Measurements from ENCODE around the gene WNT5A.
"Not testable (repeated sequence)": the region's sequence is repeated elsewhere in the genome, so short reads cannot be mapped to it uniquely, and the experiment has no call there.

Gene WNT5A

GRCh38 chr3:55505102-55505501, 18.0 kb upstream of the WNT5A start:
- not testable (repeated sequence) for DNase-seq

DNA sequence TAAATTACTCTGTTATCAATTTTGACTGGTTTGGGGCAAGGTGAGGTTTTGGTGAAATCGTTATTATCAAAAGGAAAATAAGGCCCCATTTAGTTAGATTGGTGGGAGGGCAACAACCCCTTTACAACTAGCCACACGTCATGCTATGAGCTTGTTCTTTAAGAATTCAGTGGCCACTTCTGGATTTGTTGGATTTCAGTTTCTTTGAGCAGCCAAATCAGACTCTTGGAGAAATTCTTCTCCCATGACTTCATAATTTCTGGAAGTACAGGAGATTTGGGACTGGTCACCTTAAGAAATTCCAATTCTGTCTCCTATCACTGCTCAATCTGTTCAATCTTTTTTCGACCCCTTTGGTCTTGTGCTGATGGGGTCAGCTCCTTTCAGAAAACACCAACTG, 14.8 kb upstream of the WNT5A start:
- DNase-seq = no peak

- DNase-seq = no peak
These were observed 13.6 kb upstream of the WNT5A start for GRCh38 chr3:55500555-55501330.

GRCh38 chr3:55498520-55498919, 11.4 kb upstream of the WNT5A start:
- no peak for DNase-seq

DNA sequence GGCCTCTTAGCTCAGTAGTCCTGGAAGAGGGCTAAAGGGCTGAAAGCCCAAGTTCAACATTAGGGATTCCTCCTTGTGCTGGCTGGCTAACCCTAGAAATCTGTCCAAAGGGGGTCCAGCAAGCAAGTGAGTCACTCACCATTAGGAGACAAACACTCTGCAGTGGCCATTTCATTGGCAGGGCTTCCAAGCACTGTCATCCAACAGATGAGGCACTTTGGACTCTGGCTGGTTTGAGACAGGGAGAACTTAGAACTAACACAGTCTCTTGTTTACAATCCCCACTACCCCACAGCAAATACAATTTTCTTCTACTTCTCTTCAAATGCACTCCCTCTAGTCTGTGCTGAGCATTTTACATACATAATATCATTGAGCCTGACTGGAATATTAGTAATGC, 10.1 kb upstream of the WNT5A start:
- no peak for DNase-seq

GRCh38 chr3:55494976-55495375, 7.9 kb upstream of the WNT5A start:
- DNase-seq = no peak

DNA sequence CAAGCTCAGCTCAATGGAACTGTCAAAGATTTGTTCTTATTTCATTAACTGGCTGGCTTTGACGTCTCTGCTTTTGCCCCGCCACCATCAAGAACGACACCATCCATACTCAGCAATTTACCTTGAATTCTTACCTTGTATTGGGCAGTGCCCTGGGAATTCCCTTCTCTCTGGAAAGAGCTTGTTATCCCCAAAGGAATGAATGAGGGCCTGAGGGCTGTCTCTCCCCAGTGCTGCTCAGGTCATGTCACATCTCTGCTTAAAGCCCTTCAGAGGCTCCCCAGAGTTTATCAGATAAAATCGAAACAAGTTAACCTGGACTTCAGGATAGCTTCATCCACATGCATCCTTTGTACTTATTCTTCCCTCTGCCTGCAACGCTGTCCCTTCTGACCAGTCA, 5.9 kb upstream of the WNT5A start:
- no peak for DNase-seq

DNA sequence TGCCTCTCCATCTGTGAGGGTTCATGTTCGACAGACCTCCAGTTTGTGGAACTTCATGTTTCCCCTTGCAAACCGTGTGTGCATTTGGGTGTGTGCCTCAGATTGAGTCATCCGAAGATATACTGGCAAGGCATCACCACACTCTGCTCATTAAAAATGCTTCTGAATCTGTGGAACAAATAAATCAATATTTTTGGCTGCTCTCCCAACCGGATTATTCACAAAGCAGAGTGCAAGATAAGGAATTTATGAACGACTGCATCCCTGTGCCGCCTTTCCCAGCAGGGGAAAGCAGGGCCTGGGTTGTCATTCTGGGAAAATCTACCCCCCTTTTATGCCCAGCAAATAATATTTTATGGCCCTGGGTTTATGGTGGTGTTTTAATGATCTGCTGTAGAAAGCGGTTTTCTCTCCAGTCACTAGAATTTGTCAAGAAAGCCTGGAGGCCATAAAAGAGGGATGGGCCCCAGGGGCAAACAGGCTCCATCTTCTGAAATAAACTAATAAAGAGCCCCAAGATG, 4.2 kb upstream of the WNT5A start:
- DNase-seq = no peak

DNA sequence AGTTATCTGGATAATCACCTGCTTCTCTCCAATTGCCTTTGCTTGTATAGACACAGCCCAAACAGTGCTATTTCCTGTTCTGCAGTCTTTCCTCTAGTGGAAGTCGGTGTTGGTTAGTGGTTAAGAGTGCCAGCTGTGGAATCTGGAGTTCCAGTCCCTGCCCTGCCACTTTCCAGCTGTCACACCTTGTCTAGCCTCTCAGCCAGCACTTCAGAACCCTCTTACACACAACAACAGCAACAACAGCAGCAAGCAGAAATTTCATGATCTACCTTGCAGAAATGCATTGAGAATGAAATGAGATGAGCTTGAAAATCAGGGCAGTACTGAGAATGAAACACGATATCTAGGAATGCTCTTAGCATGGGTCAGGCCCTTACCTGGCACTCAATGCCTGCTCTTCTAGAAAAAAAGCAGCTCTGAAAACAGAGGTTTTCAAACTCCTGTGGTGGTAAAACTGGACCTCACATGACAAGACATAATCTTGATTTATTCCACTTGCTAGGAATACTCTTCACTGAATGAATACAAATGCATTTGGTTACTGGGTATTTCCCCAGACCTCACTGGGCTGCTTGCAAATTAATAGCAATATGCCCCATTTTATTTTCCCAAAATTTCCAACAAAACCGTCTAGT, 3.3 kb upstream of the WNT5A start:
- no peak for DNase-seq

- DNase-seq = no peak
These were observed 2.7 kb upstream of the WNT5A start for GRCh38 chr3:55489798-55490132.

DNA sequence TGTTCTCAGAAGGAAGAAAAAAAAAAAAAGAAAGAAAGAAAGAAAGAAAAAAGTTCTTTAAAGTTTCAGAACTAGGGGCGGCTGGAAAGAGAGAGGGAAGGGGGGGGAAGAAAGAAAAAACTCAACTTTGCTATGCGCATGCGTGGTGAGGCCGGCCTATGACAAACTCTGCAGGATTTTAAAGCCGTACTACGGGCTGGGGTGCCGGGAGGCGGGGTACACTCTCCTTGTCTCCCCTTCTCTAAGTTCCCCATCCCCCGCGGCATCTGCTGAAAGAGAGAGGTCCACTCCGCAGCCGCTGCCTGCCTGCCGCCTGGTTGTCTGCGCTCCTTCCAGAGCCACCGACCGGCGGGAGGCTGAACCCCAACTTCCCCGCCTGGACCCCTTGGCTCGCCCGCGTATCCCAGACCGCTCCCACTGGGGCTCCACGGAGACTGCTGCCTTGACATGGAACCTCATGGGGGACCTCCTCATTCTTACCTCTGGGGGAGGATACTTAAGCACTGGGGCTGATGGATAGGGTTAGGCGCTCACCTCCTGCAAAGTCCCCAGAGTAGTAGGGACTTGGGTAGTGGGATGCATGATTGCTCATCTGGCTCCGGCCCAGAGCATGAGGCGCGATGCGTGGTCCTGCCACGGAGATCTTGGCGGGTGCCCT, 1.4 kb upstream of the WNT5A start:
- DNase-seq = no peak

DNA sequence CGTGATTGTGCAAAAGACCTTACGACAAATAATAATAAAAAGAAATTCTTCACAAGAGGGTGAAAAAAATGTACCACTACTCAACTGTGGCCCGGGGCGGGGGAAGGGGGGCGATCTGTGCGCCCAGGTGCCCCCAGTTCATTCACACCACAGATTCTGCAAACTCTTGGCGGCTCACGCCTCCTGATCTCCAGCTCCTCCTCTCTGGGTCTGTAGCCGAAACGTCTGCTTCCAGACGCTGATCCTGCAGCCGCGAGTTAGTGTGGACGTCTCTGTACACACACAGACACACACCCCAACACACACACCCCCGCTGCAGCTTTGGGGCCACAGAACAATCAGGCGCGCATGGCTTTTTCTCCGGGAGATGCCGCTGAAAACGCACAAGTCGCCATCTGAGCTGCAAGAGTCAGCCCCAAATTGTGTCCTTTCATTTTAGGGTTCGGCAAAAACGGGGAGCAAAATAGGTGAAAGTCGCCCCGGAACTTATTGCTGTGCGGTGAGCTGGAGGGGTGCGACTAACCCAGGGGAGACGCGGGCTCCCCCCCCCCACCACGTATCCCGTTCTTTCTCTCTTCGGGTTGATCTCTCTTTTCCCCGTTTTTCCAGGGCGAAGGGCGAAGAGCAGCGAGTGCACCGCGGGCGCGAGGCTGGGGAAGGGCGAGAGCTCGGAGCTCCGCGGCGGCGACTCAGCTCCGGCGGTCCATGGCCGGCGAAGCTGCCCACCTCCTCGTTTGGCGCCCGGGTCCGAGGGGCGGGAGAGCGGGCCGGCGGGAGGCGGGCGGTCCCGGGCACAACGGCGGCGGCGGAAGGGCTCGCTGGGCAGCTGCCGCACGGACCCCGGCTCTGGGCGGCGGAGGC, 505 bp upstream of the WNT5A start:
- no peak for DNase-seq

GRCh38 chr3:55486101-55486856, 827 bp downstream of the WNT5A start:
- no peak for DNase-seq

GRCh38 chr3:55484801-55485791, 2.0 kb downstream of the WNT5A start:
- DNase-seq = no peak

DNA sequence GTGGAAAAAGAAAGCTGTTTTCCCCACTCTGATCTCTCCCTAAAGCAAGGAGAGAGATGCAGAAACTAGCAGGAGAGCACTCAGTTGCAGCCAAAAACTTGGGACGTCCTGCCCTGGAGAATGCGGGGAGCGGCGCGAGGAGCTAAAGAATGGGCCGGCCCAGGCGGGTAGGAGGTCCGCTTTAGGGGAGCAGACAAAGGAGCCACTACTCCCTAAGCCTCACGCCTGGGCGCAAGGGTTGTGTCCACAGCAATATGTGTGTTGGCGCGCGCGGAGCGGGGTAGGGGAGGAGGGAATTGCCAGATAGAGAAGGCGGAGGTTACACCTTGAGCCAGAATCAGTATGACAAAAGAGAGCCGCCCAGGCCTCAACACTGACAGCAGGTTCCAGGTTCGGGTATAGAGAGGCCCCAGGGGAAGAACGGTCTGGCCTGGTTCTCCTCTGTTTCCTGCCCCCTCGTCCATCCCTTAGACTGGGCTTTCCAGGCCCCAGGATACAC, 2.9 kb downstream of the WNT5A start:
- no peak for DNase-seq

DNA sequence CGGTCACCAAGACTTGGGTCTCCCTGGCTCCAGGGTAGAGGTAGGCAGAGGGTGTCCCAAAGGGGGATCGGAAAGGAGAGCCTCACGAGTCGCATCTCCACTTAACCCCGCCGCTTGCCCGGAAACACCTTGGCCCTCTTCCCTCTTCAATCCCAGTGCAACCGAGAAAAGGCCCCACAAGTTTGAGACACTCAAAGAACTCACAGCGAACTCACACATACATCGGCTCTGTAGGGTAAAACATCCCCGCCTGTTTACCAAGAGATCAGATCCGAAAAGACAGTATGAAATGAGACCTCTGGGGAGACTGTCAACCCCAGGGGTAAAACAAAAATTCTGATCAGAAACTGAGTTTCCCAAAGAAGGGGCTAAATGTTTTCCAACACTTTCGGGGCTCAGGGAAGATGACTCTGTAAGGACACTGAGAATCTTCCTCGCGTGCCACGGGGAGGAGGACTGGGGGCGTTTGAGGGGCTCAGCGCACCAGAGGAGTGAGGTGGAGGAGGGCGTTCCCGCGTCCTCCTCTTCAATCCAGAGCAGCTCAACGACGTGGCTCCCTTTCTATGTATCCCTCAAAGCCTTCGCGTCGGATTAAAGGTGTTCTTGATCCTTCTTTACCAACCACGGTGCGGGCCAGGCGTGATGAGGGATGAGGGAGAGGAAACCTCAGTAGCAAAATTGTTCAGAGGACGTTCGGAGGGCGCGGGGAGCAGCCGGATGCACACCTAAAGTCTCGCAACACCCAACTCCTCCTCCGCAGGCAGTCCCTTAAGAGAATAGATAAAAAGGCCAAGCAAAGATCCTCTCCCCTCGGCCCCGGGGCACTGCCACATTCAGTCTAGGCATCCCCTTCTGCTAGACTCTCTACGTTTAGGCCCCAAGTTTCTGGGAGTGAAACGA, 3.7 kb downstream of the WNT5A start:
- no peak for DNase-seq

DNA sequence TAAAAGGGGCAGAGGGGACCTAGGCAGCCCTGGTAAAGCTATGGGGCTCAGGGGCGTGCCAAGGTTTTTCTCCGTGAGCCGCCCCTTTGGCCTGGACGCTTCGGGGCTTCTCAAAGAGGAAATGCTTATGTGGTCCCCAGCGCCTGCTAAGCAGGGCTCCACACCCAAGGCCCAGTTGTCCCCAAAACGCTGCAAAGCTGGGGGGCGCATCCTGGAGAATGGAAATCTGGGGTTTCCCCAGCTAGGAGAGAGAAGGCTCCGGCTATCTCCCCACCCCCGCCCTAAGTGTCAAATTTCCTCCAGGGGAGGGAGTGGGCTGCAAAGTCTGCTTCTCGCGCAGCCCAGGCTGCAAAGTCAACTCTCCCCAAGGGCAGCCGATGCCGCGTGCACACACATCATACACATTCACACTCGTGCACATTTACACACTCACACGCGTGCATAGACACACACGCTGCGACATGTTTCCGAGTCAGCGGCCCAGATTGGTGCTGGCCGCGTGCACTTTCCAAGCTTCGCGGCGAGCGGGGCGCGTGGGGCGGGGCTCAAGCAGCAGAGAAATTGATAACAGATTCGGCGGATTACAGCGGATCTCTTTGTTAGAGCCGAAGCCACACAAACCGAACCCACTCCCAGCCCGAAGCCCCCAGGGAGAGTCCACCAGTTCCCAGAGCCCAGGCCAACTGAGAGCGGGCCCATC, 4.5 kb downstream of the WNT5A start:
- DNase-seq = no peak

DNA sequence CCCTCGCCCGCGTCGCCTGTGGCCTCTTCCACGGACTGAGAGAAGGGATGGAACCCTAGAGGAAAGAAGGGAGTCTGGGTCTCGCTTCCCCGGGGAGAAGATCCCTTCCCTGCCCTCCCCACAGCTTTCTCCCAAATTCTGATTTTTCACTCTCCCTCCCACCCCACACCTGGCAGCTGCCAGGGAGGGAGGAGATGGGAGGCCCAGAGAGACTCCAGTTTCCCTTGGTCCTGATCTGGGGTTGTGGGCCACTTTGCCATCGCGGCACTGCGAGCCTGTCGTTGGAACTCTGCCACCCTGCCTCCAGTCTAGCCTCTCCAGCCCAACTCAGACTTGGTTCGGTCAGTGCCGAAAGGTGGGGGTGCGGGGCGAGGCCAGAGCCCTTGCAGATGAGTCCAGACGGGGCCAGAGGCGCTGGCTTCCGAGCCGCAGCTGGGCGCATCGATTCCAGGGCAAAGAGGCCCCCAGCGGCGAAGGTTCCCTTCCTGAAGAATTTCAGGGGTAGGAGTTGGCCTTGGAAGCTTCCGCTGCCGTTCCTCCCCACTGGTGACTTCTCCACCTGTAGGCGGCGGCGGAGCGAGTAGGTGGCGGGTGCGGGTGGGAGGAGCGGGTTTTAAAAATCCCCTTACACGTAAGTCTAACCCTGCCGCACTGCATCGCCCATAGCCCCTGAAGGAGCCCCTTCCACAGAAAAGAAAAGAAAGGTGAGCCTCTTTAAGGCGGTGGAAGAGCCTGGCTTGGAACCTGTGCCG, 5.2 kb downstream of the WNT5A start:
- DNase-seq = no peak
